Neuronal stem cell (in vitro differentiated cells): ENCODE results near the gene HIPK2.

Experiments
- DNase-seq: peaks from one replicate; pipeline ENCODE4 v3.0.0-alpha.2; 2013; ENCODE audit warnings: low spot score
- H2AFZ ChIP-seq: one replicate; pipeline ENCODE4 v1.6.1; 2013; ENCODE audit warnings: mild to moderate bottlenecking, low read length, inconsistent platforms
- H2AK5ac ChIP-seq: 2 replicates; pipeline ENCODE4 v1.6.1; 2013; ENCODE audit warnings: low read depth, mild to moderate bottlenecking, inconsistent platforms, low read length, moderate library complexity, mixed read lengths
- H2BK120ac ChIP-seq: 2 replicates; pipeline ENCODE4 v1.6.1; 2013; ENCODE audit warnings: low read depth, mild to moderate bottlenecking, inconsistent platforms, low read length, moderate library complexity, mixed read lengths
- H2BK12ac ChIP-seq: one replicate; pipeline ENCODE4 v1.6.1; 2013; ENCODE audit warnings: low read length, inconsistent platforms
- H2BK15ac ChIP-seq: 2 replicates; pipeline ENCODE4 v1.6.1; 2013; ENCODE audit warnings: mild to moderate bottlenecking, low read length, inconsistent platforms, mixed read lengths
- H2BK5ac ChIP-seq: one replicate; pipeline ENCODE4 v1.6.1; 2013; ENCODE audit warnings: inconsistent platforms, mild to moderate bottlenecking, low read length, moderate library complexity
- H3K14ac ChIP-seq: one replicate; pipeline ENCODE4 v1.6.1; 2013; ENCODE audit warnings: low read length, inconsistent platforms
- H3K18ac ChIP-seq: 2 replicates; pipeline ENCODE4 v1.6.1; 2013; ENCODE audit warnings: low read length, inconsistent platforms
- H3K23ac ChIP-seq: 2 replicates; pipeline ENCODE4 v1.6.1; 2013; ENCODE audit warnings: low read depth, mild to moderate bottlenecking, mixed read lengths, low read length, inconsistent platforms; ENCODE audit not compliant: poor library complexity
- H3K27ac ChIP-seq: replicated peaks from 3 replicates; pipeline ENCODE4 v1.5.1; 2013; ENCODE audit warnings: low read length, inconsistent platforms
- H3K27me3 ChIP-seq, 3 experiments: 2 replicates each; pipeline ENCODE4 v1.6.1; 2013; ENCODE audit warnings: low read length in 3 of 3, mild to moderate bottlenecking in 2 of 3, inconsistent platforms in 1 of 3, low read depth in 1 of 3, mixed read lengths in 1 of 3, moderate library complexity in 1 of 3; ENCODE audit not compliant: control insufficient read depth in 3 of 3, insufficient read depth in 3 of 3
- H3K36me3 ChIP-seq, 2 donors: replicated peaks in 1 of 2; 2 replicates each; pipeline ENCODE4 v1.6.1; 2013; ENCODE audit warnings: low read length in 2 of 2; ENCODE audit not compliant: control insufficient read depth in 2 of 2, insufficient read depth in 2 of 2
- H3K4ac ChIP-seq: 2 replicates; pipeline ENCODE4 v1.6.1; 2013; ENCODE audit warnings: inconsistent platforms, mild to moderate bottlenecking, low read length, moderate library complexity
- H3K4me1 ChIP-seq, 2 donors: 1 replicate in 1 of 2; 2 replicates in 1 of 2; pipeline ENCODE4 v1.6.1; 2013; ENCODE audit warnings: low read length in 2 of 2, low read depth in 1 of 2; ENCODE audit not compliant: control insufficient read depth in 2 of 2, insufficient read depth in 1 of 2
- H3K4me2 ChIP-seq: one replicate; pipeline ENCODE4 v1.6.1; 2013; ENCODE audit warnings: mild to moderate bottlenecking, low read length, inconsistent platforms; ENCODE audit not compliant: insufficient read depth, poor library complexity, severe bottlenecking
- H3K4me3 ChIP-seq, 2 donors: 2 replicates each; pipeline ENCODE4 v1.5.1; 2013; ENCODE audit warnings: low read length in 2 of 2, mild to moderate bottlenecking in 2 of 2, inconsistent platforms in 1 of 2, moderate library complexity in 1 of 2
- H3K79me1 ChIP-seq: one replicate; pipeline ENCODE4 v1.6.1; 2013; ENCODE audit warnings: low read depth, mild to moderate bottlenecking, inconsistent platforms, low read length, moderate library complexity
- H3K9ac ChIP-seq: one replicate; pipeline ENCODE4 v1.6.1; 2013; ENCODE audit warnings: mild to moderate bottlenecking, low read depth, low read length, inconsistent platforms; ENCODE audit not compliant: poor library complexity
- H3K9me3 ChIP-seq, 2 donors: replicated peaks in 1 of 2; 2 replicates each; pipeline versions ENCODE3 to v1.6.1; 2013; ENCODE audit warnings: low read length in 2 of 2, mild to moderate bottlenecking in 2 of 2, inconsistent platforms in 1 of 2, low read depth in 1 of 2, mixed read lengths in 1 of 2, moderate library complexity in 1 of 2; ENCODE audit not compliant: control insufficient read depth in 2 of 2, insufficient read depth in 1 of 2
- H4K8ac ChIP-seq: one replicate; pipeline ENCODE4 v1.6.1; 2013; ENCODE audit warnings: low read depth, mild to moderate bottlenecking, inconsistent platforms, low read length, moderate library complexity
- H4K91ac ChIP-seq: one replicate; pipeline ENCODE4 v1.6.1; 2013; ENCODE audit warnings: low read length, low read depth, mild to moderate bottlenecking, inconsistent platforms; ENCODE audit not compliant: poor library complexity
- WGBS, 2 donors: extraction: QIAGEN DNeasy Blood & Tissue Kit; methylation state at CpG; one replicate each; pipeline ENCODE4 v1.1.7; 2013; ENCODE audit warnings: missing lambda C conversion rate in 2 of 2, mixed read lengths in 1 of 2; ENCODE audit not compliant: insufficient read length in 2 of 2, insufficient replicate concordance in 1 of 2; ENCODE audit errors: extremely low coverage in 2 of 2; 5-methylcytosine and 5-hydroxymethylcytosine counted together

HIPK2 gene

DNA sequence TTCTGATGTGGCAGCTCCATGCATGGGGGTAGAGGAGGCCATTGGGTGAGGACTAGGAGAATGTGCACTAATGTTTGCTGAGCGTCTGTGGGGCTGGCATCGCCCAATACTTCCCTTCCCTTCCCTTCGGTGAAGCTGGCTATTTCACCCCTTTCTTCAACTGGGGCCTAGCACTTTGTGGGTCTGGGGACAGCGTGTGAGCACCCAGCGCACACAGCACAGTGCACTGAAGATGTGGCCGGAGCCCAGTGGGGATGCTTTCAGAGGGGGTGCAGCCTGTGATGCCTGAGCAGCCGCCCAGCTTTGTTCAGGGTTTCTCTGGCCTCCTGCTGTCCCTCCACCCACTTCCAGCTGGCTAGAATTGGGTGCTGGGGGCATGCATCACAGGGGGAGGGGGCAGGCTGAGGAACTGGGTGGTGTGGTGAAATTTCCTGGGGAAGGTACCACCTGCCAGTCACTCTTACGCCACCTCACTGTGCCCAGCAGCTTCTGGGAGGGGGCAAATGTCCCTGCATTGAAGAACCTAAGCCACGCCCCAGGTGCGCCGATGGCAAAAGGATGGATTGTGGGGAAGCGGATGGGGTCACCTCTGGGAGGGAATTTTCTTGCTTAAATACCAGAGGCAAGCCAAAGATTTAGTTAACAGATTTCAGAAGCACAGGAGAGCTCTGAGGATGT is 208.8 kb downstream of the HIPK2 start:
- Histone ChIP-seq H2BK5ac (no peak overlapping the region), H3K18ac (no peak overlapping the region), H2AFZ (no peak overlapping the region), H3K27ac (no peak overlapping the region), H3K23ac (no peak overlapping the region), H2BK15ac (no peak overlapping the region), H3K27me3 (no peaks in the 10 kb centered on the region), H3K4me1 (peaks cover 0 to 10% of the 10 kb centered on the region in 2 donors), H3K4me2 (no peak overlapping the region), H3K4ac (no peak overlapping the region), H3K14ac (no peak overlapping the region), H3K36me3 (peaks cover 10 to 57% of the 10 kb centered on the region in 2 donors), H2AK5ac (no peak overlapping the region), H3K9ac (no peak overlapping the region), H3K4me3 (no peak overlapping the region), H2BK120ac (no peak overlapping the region), H3K9me3 (peaks cover 0 to 2% of the 10 kb centered on the region in 2 donors), H4K91ac (no peak overlapping the region), H3K79me1 (no peaks in the 10 kb centered on the region), H2BK12ac (no peak overlapping the region), H4K8ac (no peak overlapping the region)
- WGBS, 2 donors = no CpG with 5 or more reads among the region's 12 CpGs
- no peak for DNase-seq

DNA sequence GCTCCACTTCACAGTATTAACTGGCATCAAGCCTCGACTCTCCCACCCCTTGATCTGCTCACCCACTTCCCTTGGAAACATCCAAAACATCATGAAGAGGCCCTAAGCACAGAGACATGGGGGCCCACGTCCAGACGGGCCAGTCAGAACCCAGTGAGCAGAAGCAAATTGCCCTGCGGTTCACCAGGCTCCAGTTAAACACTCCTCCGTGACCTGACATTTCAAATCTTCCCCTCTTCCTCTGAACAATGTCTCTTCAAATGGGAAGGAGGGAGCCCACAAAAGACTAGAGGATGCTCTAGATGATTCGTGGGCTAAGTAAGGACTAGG is 209.5 kb downstream of the HIPK2 start:
- no peak overlapping the region for H3K4me2 ChIP-seq
- H3K23ac ChIP-seq = no peak overlapping the region
- H2AK5ac ChIP-seq = no peak overlapping the region
- H3K14ac ChIP-seq = no peak overlapping the region
- H4K91ac ChIP-seq = no peak overlapping the region
- no peak overlapping the region for H3K9ac ChIP-seq
- H3K4ac ChIP-seq = no peak overlapping the region
- DNase-seq = no peak
- H3K27me3 ChIP-seq = no peaks in the 10 kb centered on the region
- no peak overlapping the region for H3K27ac ChIP-seq
- H3K4me1 ChIP-seq = peaks cover 0 to 12% of the 10 kb centered on the region in 2 donors
- no peak overlapping the region for H3K18ac ChIP-seq
- no peak overlapping the region for H3K4me3 ChIP-seq
- no peak overlapping the region for H2BK120ac ChIP-seq
- H3K9me3 ChIP-seq = peaks cover 0 to 2% of the 10 kb centered on the region in 2 donors
- no CpG with 5 or more reads among the region's 6 CpGs for WGBS, 2 donors
- H2BK5ac ChIP-seq = no peak overlapping the region
- H2BK15ac ChIP-seq = no peak overlapping the region
- H2AFZ ChIP-seq = no peak overlapping the region
- H2BK12ac ChIP-seq = no peak overlapping the region
- no peak overlapping the region for H4K8ac ChIP-seq
- H3K79me1 ChIP-seq = no peaks in the 10 kb centered on the region
- peaks cover 7 to 52% of the 10 kb centered on the region in 2 donors for H3K36me3 ChIP-seq

DNA sequence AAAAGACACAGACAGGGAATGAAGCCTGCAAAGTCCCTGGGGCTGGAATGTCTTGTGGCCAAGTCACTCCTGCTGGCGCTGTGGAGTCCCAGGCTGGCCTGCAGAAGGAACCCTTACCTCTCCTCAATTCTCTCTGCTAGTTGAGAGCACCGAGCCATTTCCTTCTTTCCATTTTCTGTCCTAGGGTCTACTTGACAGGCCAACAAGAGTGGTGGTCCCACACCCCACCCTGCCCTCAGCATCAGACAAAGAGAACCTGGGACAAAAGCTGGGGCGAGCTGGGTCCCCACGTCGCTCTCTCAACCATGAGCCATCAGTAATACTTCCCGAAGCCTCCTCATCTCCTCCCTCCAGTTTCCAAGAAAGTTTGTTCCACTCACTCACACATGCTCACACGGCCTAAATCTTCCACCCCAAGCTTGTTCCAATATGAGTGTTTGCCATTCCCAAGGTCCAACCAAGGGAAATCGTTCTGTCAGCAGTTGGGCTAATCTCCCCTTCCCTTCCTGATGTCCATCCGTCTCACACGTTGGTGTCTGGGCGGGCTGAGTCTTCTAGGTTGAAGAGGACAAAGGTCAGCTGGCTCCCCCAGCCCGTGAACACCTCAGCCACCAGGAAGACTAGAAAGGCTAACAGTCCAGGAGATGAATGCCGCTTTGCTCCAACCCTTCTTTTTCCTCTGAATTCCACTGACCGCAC is 210.0 kb downstream of the HIPK2 start:
- Histone ChIP-seq H3K9me3 (peaks cover 0 to 2% of the 10 kb centered on the region in 2 donors), H4K91ac (no peak overlapping the region), H3K36me3 (peaks cover 3 to 47% of the 10 kb centered on the region in 2 donors), H4K8ac (no peak overlapping the region), H2BK15ac (no peak overlapping the region), H2BK5ac (no peak overlapping the region), H2BK12ac (no peak overlapping the region), H3K27ac (no peak overlapping the region), H3K4me3 (no peak overlapping the region), H3K4me2 (no peak overlapping the region), H3K79me1 (no peaks in the 10 kb centered on the region), H2AK5ac (no peak overlapping the region), H3K18ac (no peak overlapping the region), H2BK120ac (no peak overlapping the region), H3K9ac (no peak overlapping the region), H3K27me3 (no peaks in the 10 kb centered on the region), H3K14ac (no peak overlapping the region), H3K4me1 (peaks cover 0 to 13% of the 10 kb centered on the region in 2 donors), H3K4ac (no peak overlapping the region), H2AFZ (no peak overlapping the region), H3K23ac (peak overlapping the region; percentile 32)
- no CpG with 5 or more reads among the region's 14 CpGs for WGBS, 2 donors
- DNase-seq = no peak

DNA sequence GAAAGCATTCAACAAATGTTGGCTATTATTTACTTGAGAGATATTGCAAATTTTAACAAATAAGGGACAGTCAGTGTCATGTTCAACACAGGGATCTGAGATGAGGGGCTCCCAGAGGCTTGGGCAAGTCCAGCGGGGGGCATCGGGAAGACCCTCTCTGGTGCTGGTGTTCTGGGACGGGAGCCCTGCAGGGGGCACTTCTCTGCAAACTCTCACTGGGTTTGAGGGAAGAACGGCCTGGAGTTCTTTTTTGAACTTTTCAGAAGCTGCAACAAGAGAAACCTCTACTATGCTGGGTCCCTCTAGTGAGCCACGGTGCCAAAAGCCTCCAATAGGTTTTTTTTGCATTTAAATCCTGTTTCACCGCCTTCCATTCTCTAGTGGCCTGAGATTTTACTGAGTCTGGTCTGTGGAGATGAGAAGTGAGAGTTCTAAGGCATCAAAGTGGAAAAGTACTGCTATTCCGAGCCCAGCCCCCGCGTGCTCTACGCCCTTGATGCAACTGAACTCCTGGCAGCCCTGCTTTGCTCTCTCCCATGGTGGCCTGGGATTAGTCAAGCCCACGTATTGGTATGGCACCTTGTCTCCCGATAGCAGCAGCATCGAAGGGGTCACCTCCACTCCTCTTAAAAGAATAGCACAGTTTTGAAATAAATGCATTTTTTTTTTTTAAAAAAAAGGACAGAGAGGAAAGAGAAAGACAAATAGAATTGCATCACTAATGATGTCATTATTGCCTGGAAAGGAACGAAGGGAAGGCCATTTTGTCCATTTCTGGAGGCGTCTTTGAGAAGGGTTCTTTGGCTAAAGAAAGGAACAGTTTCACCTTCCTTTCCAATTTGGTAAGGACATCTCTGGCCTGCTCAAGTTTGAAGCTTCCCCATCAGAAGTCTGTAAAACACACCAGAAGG is 210.8 kb downstream of the HIPK2 start:
- H3K4me2 ChIP-seq = no peak overlapping the region
- no peak overlapping the region for H3K4me3 ChIP-seq
- no peak overlapping the region for H2AFZ ChIP-seq
- H3K18ac ChIP-seq = no peak overlapping the region
- H2AK5ac ChIP-seq = no peak overlapping the region
- H3K4me1 ChIP-seq = peaks cover 0 to 13% of the 10 kb centered on the region in 2 donors
- H3K4ac ChIP-seq = no peak overlapping the region
- no peak overlapping the region for H3K27ac ChIP-seq
- no peak overlapping the region for H2BK5ac ChIP-seq
- no peak overlapping the region for H3K9ac ChIP-seq
- peak overlapping the region; percentile 32 for H3K23ac ChIP-seq
- H2BK12ac ChIP-seq = no peak overlapping the region
- H2BK120ac ChIP-seq = no peak overlapping the region
- H3K27me3 ChIP-seq = no peaks in the 10 kb centered on the region
- no peak overlapping the region for H4K8ac ChIP-seq
- H4K91ac ChIP-seq = no peak overlapping the region
- H3K79me1 ChIP-seq = no peaks in the 10 kb centered on the region
- peaks cover 3 to 47% of the 10 kb centered on the region in 2 donors for H3K36me3 ChIP-seq
- no peak overlapping the region for H3K14ac ChIP-seq
- DNase-seq = no peak
- no CpG with 5 or more reads among the region's 15 CpGs for WGBS, 2 donors
- no peak overlapping the region for H2BK15ac ChIP-seq
- H3K9me3 ChIP-seq = peaks cover 0 to 2% of the 10 kb centered on the region in 2 donors
